Myocyte (in vitro differentiated cells): ENCODE data around the gene PGAP6. TPM values are rescaled to one million over a fixed set of nuclear protein-coding genes. Genes with fewer than 3 reads are reported as not detected.

ENCODE experiments used
- DNase-seq: peaks from one replicate; pipeline ENCODE4 v3.0.0-alpha.2; 2012; ENCODE audit warnings: low read depth
- total RNA-seq: library from RNA; depleted of rRNA; stranded (reverse); fragments of >200 nt; gene quantifications from 2 replicates; pipeline ENCODE4 v1.2.3, GENCODE V29; 2014

Gene PGAP6
- total RNA-seq, 1 donor from 2014 or later, result 53.4 TPM

DNA sequence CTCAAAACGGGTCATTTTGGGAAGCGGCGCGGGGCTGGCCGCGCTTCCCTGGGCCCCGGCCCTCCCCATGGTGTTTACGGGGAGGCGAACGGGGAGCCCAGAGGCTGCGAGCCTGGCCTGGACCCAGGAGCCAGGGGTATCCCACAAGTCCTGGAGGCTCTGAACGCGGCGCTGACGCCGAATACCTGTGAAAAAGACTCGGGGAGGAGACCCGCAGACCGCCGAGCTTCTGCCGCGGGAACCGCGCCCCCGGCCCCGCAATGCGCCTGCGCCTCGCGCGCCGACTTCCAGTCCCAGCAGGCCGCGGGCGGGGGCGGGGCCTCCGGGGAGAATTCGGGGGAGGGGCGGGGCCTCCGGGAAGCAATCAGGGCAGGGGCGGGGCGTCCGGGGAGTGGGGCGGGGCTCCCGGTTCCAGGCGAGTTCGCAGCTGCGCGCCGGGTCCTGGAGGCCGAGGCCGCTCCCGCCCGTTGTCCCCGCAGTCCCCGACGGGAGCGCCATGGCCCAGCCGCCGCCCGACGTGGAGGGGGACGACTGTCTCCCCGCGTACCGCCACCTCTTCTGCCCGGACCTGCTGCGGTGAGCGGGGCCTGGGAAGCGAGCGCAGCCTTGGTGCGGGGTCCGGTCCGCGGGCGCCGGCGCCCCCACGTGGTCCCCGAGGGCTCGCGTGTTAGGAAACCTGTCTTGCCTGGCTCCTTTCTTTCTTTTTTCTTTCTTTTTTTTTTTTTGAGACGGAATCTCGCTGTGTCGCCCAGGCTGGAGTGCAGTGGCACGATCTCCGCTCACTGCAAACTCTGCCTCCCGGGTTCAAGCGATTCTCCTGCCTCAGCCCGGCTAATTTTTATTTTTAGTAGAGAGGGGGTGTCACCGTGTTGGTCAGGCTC lies 19.9 kb upstream of the PGAP6 start, which contains the start of gene DECR2:
DECR2 (plus strand) TSS at position 418 of the 881 bp plus-strand sequence; CDS start at position 497, 79 bp downstream.
- DNase-seq, result peak; percentile 91

DNA sequence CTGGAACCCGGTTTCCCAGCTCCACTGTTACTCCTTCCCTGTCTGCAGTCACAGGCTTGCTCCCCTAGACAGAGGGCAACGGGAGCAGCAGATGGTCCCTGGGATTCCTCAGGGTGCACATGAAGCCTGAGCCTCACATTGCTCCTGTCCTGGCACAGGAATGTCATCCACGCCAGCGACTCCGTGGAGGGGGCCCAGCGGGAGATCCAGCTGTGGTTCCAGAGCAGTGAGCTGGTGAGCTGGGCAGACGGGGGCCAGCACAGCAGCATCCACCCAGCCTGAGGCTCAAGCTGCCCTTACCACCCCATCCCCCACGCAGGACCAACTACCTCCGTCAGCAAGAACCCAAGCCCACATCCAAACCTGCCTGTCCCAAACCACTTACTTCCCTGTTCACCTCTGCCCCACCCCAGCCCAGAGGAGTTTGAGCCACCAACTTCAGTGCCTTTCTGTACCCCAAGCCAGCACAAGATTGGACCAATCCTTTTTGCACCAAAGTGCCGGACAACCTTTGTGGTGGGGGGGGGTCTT lies 18.3 kb upstream of the PGAP6 start:
- no peak for DNase-seq

DNA sequence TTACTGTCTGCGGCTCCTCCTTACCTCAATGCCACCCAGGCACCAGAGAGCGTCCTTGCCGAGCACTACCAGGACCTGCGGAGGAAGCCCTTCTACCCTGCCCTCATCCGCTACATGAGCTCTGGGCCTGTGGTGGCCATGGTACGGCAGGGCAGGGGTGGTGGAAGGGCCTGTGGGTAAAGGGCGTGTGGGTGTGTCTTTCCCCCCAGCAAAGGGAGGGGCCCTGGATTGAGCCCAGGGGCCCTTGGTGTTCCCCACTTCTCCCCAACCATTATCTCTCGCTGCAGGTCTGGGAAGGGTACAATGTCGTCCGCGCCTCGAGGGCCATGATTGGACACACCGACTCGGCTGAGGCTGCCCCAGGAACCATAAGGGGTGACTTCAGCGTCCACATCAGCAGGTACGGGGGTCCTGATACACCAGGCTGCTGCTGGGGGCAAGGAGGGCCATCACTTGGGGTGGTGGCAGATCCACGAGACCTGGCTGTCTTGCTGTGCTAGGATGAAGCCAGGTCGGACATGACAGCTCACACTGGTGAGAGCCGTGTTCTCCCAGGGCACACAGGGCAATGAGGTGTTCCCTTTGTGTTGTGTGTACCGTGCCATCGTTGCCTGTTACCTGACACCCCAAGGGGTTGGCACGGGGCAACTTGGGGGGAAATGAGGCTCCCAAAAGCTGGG lies 17.7 kb upstream of the PGAP6 start:
- no peak for DNase-seq

DNA sequence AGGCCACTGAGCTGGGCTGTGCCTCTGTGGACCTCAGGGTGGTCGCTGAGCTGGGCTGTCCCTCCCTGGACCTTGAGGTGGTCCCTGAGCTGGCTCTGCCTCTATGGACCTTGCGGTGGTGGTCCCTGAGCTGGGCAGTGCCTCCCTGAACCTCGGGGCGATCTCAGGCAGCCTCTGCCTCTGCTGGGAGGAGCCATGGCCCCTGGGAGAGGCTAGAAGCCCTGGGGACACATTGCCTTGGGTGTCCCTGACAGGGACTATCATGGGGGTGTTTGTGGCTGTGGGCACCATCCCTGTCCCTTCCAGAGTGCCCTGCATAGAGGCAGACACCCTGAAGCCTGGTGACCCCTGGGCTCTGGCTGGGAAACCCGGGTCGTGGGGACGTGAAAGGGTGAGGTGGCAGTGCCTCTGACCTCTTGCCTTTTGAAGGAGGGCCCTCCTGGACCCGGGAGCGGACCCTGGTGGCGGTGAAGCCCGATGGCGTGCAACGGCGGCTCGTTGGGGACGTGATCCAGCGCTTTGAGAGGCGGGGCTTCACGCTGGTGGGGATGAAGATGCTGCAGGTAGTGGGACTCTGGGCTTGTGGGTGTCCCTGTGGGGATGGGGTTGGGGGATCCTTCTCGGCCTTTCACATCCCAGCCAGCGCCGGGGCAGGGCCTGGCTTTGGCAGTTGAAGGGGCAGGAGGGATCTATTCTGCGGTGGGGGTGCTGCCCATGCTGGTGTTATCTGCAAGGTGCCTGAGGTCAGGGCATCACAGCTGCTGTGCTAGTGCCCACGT lies 17.0 kb upstream of the PGAP6 start:
- no peak for DNase-seq

DNA sequence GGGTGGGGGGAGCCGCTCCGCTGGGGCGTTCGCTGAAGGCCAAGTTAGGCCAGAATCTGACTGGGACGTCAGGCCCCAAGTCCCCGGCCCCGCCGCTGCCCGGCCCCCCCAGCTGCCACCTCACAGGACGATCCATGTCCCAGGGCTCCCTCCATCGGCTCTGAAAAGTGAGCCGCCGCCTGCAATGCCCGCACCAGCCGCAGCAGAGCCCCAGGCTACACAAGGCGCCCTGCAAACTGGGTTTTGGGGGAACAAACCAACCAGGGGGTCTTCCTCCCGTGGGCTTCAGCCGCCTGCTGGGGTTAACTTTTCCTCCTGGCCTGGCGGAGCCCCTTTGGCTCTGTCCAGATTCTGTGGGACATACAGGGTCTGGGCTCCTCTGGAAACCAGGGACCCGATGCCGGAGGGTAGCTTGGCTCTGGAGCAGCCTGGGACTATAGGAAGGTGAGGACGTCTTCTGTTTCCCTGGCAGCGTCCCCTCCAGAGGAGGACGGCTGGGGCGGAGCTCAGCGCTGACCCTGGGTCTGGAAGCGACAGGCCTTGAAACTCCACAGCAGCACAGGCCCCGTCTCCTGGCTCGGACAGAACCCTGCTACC lies 16.1 kb upstream of the PGAP6 start:
- DNase-seq, result peak; percentile 59

DNA sequence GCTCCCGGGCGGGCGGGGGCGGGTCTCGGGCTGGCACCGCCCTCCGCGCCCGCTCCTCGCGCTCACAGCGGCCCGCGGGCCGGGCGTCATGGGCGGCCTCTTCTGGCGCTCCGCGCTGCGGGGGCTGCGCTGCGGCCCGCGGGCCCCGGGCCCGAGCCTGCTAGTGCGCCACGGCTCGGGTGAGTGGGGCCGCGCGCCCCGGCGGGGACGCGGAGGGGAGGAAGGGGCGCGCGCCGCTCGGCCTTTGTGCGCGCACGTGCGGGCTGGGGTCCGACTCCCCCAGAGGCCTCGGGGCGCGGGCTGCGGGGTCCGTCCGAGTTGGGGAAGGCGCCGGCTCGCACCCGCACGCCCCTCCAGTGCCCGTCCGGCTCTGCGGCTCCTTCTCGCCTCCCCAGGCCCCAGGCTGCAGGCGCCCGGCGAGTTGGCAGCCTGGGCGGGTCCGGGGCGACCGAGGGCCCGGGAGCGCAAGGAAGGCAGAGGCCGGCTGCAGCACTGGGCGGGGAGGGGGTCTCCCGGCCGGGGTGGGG lies 15.4 kb upstream of the PGAP6 start, which contains the start of gene NME4:
NME4 (plus strand) TSS at position 65 of the 527 bp plus-strand sequence; CDS start at position 89, 24 bp downstream.
- DNase-seq, result peak; percentile 36

DNA sequence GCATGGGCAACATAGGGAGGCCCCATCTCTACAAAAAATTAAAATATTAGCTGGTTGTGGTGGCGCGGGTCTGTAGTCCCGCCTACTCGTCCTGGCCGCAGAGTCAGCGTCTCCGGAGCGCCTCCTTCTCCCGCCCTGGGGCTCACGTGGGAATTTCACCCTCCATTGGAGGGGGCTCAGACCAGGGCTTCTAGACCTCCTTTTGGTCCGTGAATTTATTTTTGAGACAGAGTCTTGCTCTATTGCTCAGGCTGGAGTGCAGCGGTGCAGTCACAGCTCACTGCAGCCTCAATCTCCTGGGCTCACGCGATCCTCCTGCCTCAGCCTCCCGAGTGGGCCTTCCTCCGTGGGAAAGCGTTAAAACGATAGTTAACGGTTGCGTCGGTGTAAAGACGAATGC lies 14.8 kb upstream of the PGAP6 start:
- peak; percentile 24 for DNase-seq

DNA sequence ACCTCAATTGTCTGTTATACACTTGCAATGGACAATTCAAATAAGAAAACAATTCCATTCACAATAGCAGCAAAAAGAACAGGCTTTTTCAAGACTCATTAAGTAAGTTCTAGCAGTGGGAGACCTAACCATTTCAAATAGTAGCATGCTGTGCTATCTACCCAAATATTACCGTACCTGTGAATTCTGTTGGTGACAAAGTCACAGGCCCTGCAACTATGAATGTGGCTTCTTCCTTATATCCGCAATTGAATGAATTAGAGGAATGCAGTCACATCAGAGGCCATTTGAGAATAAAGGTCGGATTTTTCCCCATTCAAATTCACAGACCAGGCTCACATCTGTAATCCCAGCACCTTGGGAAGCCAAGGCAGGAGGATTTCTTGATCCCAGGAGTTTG lies 14.4 kb upstream of the PGAP6 start:
- no peak for DNase-seq

DNA sequence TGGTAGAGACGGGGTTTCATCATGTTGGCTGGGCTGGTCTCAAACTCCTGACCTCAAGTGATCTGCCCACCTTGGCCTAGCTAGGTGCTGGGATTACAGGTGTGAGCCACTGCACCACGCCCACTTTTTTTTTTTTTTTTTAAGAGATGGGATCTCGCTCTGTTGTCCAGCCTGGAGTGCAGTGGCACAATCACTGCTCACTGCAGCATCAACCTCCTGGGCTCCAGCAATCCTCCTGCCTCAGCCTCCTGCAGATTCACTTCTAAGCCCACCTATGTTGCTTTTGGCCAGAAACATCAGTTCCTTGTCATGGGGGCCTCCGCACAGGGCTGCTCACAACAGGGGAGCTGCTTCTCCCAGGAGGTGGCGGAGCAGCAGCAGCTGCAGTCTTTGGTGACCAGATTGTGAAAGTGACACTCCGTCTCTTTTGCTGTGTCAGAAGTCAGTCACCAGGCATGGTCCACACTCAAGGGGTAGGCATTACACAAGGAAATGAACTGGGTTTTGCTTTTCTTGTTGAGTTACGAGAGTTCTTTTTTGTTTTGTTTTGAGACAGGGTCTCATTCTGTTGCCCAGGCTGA lies 10.8 kb upstream of the PGAP6 start:
- no peak for DNase-seq

DNA sequence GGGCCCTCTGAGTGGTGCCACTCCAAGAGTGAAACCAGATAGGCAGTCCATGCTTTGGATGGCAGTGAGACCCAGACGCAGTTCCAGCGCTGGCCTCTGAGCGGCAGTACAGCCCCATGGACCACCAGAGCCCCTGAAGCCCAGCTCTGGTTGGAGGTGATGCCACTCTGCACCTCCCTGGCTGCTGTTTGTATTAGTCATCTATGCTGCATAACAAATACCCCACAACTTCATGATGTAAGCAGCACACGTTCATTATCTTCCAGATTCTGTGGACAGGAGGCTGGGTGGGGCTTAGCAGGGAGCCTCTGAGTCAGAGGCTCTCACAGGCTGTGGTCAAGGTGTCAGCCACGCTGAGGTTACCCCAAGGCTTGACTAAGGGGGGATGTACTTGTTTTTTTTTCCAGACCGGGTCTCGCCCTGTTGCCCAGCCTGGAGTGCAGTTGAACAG lies 10.1 kb upstream of the PGAP6 start:
- DNase-seq, result peak; percentile 43

DNA sequence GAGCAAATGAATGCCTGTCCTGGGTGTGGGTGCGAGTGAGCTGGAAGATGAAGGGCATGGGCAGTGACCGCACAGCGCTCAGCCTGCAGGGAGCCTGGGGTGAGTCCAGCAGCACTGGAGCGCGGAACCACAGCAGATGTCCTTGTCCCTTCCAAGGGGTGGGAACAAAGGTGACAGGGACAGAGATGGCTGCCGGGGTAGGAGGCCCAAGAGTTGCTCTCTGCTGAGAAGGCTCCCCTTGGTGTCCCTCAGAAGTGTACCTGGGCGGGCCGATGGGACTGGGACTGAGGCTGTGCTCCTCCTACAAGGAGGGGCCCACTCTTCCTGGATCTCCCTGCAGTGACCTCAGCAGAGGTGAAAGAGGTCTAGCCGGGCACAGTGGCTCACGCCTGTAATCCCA lies 7.6 kb upstream of the PGAP6 start:
- no peak for DNase-seq

DNA sequence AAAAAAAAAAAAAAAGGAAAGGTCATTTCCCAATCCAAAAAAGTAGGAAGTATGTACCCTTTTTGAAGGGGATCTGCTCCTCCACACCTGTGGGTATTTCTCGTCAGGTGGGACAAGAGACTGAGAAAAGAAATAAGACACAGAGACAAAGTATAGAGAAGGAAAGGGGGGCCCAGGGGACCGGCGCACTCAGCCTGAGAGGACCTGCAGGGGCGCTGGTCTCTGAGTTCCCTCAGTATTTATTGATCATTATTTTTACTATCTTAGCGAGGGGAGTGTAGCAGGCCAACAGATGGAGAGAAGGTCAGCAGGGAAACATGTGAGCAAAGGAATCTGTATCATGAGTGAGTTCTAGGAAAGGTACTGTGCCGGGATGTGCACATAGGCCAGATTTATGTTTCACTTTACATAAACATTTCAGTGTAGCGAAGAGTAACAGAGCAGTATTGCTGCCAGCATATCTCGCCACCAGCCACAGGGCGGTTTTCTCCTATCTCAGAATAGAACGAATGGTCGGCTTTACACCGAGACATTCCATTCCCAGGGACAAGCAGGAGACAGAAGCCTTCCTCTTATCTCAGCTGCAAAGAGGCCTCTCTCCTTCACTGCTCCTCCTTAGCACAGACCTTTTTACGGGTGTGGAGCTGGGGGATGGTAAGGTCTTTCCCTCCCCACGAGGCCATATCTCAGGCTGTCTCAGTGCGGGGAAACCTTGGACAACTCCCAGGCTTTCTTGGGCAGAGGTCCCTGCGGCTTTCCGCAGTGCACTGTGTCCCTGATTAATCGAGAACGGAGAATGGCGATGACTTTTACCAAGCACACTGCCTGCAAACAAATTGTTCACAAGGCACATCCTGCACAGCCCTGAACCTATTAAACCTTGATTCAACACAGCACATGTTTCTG lies 6.2 kb upstream of the PGAP6 start:
- DNase-seq, result peak; percentile 21

DNA sequence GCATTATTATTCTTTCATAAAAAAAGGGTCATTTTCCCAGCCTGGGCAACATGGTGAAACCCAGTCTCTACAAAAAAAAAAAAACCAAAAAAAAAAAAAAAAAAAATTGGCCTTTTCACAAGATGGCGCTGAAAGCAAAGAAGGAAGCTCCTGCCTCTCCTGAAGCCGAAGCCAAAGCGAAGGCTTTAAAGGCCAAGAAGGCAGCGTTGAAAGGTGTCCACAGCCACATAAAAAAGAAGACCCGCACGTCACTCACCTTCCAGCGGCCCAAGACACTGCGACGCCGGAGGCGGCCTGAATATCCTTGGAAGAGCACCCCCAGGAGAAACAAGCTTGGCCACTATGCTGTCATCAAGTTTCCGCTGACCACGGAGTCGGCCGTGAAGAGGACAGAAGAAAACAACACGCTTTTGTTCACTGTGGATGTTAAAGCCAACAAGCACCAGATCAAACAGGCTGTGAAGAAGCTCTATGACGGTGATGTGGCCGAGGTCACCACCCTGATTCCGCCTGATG lies 4.9 kb upstream of the PGAP6 start:
- DNase-seq, result no peak

DNA sequence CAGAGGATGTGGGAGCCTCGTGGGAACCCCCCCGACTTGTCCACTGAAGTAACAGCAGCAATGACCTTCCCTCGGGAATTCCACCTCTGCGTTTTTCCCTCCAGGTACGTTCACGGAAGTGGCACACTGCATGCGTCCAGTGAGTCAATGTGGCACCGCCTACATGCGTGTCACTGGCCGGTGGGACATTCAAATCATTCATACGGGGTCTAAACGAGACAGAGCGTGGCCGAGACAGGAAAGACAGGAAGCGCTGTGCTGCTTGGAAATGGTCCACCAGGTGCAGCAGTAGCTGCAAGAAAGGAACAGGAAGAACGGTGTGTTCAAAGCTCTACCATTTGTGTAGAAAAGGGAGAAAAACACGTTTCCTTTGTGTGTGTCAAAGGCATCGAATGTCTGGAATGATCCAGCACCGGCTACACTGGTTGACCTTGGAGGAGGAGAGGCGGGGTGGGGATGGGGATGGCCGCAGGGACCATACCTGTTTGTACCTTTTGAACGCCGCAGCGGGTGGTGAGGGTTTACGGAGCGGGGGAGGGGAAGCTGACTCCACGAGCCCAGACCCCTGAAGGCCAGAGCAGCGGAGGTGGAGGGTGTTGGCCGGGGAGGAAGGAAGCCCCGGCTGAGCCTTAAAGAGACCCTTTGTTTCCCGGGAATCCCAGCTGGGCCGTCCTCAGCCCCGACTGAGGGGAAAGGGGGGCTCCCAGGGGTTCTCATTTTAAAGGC lies 1.7 kb upstream of the PGAP6 start:
- DNase-seq, result no peak

DNA sequence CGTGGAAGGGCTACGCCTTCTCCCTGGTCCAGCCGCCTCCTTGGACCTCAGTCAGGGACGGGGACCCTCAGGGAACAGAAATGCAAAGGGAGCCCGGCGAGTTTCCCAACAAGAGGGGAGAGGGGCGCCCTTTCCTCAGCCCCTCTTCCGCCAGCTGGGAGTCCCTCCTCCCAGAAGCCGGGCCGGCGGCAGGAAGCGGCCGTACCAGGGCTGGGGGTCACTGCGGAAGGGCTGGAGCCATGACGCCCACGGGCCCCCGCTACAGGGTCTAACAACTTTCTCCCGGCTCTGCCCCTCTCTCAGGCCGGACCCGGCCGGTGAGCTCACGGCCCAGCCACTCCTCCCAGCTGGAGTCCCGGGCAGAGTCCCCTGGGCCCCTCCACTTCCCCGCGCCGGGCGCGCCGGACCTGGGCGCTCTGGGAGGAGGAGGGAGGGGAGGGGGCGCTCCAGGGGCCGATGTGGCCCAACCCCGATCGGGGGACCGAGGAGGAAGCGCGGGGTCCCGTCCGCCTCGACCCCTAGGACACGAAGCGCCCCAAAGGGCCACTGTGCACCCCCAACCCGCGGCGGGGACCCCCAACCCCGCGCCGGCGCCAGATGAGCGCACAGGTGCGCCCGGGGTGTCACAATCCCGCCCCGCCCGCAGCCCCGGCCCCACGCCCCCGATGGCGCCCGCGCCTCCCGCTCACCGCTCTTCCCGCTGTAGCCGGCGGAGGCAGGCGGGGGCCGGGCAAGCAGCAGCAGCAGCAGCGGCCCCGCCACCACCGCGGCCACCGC lies 578 bp downstream of the PGAP6 start:
- DNase-seq, result no peak

DNA sequence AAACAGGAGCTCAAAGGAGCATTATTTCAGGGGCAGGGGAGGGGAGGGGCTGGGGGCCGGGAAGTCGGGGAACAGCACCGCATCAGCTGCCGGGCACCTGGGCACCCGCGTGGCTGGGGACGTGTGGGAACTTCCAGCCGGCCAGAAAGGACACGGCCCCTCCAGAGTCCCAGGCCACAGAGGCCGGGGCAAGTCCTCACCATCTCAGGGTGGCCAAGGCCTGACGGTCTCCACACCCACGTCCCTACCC lies 1.1 kb downstream of the PGAP6 start:
- DNase-seq, result no peak

DNA sequence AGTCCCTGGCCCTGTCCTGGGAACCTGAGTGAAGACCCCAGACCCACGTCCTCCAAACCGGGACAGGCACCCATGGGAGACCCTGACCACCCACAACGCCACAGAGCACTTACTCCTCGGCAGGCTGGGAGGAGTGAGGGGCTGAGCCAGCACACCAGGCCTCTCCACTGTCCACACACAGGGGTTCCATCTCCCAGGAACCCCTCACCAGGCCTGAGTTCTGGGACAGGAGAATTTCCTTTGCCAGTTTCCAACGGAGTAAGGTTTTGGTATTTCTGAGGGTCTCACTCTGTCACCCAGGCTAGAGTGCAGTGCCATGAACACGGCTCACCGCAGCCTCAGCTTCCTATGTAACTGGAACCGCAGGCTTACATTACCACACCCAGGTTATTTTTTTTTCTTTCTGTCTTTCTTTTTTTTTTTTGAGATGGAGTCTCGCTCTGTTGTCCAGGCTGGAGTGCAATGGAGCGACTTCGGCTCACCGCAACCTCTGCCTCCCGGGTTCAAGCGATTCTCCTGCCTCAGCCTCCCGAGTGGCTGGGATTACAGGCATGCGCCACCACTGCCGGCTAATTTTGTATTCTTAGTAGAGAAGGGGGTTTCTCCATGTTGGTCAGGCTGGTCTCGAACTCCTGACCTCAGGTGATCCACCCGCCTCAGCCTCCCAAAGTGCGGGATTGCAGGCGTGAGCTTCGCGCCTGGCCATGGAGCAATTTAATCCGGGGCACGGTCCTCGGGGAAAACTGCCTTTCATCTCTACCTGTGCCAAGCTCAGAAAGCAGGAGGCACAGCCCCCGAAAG lies 1.6 kb downstream of the PGAP6 start:
- no peak for DNase-seq
